Stimulated activated CD4-positive, alpha-beta T cell treated with anti-CD3 and anti-CD28 coated beads, TNF-alpha, amount 100 ng/mL, for 48 hours (primary cell): ENCODE measurements around the gene RANGAP1.

ENCODE experiments used
- DNase-seq, 3 donors: peaks; one replicate each; pipeline ENCODE4 v3.0.0-alpha.2; 2020; ENCODE audit warnings: low read depth in 3 of 3

Gene RANGAP1

GRCh38 chr22:41234815-41235695, 50.9 kb downstream of the RANGAP1 start:
- no peak for DNase-seq

GRCh38 chr22:41231369-41231768, 54.6 kb downstream of the RANGAP1 start:
- no peak for DNase-seq

GRCh38 chr22:41230401-41230785, 55.6 kb downstream of the RANGAP1 start:
- no peak for DNase-seq

- DNase-seq = no peak
Observed at GRCh38 chr22:41229730-41230400, 56.1 kb downstream of the RANGAP1 start.

DNA sequence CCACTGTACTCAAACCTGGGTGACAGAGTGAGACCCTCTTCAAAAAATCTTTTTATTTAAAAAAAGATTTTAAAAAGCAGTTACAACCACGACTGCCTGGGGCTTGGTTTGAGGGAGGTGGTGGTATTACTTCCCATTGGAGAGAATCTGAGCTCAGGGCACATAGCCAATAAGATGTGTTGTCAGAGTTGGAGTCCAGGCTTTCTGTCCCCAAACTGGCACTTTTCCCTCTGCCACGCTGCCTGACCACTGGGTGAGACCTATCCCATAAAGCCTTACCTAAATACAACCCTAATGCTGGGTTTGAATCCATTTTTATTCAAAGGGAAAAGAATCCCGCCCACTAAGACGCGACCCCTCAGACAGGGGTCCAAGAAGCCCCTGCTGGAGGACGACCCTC, 56.8 kb downstream of the RANGAP1 start:
- no peak for DNase-seq

DNA sequence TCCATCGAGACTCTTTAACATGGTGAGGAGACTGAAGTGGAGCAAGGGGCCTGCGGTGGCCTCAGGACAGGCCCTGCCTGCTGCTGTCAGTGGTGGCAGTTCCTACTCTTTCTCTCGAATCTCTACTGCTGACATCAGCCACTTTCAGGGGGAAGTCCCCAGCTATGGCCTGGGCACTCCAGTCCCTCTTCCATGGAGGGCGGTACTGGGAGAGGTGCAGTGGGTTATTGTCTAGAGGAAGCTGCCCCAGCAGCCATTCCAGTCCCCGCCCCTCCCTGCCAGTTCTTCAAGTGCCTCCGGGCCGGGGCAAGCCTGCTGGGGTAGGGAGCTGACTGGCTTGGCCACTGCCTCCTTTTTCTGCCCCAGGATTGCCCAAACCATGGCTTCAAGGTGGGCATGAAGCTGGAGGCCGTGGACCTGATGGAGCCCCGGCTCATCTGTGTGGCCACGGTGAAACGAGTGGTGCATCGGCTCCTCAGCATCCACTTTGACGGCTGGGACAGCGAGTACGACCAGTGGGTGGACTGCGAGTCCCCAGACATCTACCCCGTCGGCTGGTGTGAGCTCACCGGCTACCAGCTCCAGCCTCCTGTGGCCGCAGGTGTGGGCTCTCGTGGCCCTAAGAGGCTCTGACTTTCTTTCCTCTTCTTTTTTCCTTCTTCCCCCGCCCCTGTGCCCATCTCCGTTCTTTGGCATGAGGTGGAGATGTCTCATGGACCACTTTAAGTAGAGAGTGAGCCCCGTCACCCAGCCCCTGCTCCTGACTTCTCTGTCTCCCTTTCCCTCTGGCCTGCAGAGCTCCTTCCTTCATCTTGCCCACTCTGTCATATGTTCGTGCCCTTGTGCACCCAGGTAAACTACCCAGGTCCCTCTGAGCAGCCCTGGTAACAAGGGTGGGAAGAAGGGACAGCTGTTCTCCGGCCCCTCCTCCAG, 59.0 kb downstream of the RANGAP1 start:
- no peak for DNase-seq

GRCh38 chr22:41223535-41223934, 62.5 kb downstream of the RANGAP1 start:
- no peak for DNase-seq

DNA sequence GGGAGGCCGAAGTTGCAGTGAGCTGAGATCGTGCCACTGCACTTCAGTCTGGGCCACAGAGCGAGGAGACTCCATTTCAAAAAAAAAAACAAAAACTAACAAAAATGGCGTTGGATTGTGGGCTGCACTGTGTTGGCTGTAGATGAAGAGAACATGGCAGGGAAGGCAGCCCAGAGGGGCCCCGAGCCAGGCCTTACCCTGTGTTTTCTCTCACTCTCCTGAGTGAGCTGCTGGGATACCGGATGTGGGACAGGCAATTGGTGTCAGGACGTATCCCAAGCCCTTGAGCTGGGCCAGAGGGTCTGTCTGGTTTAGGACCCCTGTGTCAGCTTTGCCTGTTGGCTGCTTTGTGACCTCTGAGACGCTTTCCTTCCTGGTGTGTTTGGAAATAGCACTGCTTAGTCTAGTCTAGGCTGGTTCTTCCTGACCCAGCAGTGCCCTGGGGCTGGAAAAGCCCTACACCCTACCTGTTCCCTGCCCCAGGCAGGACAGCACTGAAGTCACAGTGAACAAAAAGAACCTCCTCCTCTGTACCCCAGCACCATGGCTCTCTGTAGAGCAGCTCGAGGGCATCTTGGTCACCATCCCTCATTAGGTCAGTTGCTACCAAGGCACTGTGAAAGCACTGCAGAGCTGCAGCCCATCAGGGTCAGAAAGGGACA, 63.0 kb downstream of the RANGAP1 start:
- no peak for DNase-seq

GRCh38 chr22:41217553-41218157, 68.3 kb downstream of the RANGAP1 start:
- peak in 1 of 3 donors; percentile 26 for DNase-seq

GRCh38 chr22:41216984-41217383, 69.0 kb downstream of the RANGAP1 start:
- DNase-seq = no peak

- no peak for DNase-seq
Observed at GRCh38 chr22:41215926-41216325, 70.1 kb downstream of the RANGAP1 start.

DNA sequence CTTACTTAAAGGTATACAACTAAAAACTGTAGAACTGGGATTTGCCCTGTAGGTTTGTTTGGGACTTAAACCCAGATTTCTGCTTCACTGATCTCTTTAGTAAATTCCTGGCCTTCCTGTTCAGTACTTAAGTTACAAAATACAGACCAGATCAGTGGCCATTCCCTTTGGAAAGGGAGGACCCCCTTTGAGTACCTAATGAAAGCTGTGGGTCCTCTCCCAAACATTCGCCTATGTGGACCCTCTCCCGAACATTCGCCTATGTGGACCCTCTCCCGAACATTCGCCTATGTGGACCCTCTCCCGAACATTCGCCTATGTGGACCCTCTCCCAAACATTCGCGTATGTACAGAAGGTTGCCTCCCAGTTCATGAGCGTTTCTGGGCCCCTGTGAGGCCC, 70.6 kb downstream of the RANGAP1 start:
- DNase-seq = no peak

GRCh38 chr22:41206719-41207118, 79.3 kb downstream of the RANGAP1 start:
- DNase-seq = no peak

GRCh38 chr22:41204992-41205900, 80.7 kb downstream of the RANGAP1 start, which contains the start of gene L3MBTL2:
Gene L3MBTL2, plus strand, starts transcription at chr22:41205312. Its CDS starts 51 bp downstream, at chr22:41205363.
- DNase-seq = peak; percentile 96 to 99 (median 98)

DNA sequence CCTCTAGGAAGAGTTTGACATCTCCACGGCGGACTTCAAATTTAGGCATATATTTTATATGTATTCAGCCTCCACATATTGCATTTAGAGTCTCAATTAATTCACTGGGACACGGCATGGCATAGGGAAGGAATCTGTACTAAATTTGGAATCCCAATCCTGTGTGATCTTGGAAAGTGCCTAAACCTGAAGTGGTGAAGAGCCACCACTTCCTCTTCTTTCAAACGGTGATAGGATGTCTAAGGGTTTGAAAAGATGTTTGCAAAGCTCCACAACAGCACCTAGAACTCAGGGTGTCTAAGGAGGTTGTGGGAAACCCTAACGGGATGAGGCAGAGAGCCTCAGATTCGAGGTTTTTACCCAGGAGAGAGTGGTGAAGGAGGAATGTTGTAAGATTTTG, 81.9 kb downstream of the RANGAP1 start:
- DNase-seq = no peak

DNA sequence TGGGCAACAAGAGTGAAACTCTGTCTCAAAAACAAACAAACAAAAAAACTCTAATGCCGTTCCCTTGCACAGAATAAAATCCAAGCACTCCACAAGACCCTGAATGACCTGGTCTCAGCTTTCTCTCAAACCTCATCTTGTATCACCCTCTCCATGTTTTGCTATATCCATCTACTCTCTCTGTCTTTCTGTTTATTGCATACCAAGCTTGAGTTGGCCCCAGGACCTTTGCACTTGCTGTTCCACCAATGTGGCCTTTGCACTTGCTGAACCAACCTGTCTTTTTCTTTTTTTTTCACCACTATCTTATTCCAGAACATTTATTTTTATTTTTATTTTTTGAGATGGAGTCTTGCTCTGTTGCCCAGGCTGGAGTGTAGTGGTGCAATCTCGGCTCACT, 82.9 kb downstream of the RANGAP1 start:
- no peak for DNase-seq

DNA sequence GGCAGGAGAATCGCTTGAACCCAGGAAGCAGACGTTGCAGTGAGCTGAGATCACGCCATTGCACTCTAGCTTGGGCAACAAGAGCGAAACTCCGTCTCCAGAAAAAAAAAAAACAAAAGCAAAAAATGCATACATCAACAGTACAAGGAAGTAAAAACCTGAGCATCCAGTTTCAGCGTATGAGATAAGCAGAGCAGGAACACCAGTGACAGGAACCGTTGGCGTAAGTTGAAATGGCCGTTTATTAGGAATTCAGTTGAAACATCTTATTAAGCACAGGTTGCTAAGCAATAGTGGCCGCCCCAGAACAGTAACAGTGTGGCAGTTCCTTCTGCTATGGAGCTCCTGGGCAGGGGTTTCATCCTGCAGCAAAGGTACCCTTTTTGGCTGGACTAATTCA, 84.8 kb downstream of the RANGAP1 start:
- DNase-seq = no peak

DNA sequence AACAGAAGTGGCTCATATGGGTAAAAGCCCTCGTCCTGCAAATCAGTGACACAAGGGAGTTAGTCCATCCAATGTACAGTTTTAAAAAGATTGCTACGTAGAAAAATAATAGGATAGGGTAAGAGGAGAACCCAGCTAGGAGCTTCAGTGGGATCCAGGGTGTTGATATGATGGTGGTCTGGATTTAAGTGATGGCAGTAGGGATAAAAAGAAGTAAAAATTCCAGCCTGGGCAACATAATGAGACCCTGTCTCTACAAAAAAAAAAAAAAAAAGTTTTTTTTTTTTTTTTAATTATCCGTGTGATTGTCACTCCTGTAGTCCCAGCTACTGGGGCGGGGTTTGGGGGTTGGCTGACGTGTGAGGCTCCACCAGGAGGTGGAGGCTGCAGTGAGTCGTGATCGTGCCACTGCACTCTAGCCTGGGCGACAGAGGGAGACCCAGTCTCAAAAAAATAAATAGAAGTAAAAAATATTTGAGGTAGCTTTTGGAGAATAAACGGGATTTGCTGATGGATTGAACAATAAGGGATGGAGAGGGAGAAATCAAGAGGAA, 87.9 kb downstream of the RANGAP1 start:
- DNase-seq = peak; percentile 29 to 53 (median 51)
